Measurements from ENCODE around the gene KCNAB2.

DNA sequence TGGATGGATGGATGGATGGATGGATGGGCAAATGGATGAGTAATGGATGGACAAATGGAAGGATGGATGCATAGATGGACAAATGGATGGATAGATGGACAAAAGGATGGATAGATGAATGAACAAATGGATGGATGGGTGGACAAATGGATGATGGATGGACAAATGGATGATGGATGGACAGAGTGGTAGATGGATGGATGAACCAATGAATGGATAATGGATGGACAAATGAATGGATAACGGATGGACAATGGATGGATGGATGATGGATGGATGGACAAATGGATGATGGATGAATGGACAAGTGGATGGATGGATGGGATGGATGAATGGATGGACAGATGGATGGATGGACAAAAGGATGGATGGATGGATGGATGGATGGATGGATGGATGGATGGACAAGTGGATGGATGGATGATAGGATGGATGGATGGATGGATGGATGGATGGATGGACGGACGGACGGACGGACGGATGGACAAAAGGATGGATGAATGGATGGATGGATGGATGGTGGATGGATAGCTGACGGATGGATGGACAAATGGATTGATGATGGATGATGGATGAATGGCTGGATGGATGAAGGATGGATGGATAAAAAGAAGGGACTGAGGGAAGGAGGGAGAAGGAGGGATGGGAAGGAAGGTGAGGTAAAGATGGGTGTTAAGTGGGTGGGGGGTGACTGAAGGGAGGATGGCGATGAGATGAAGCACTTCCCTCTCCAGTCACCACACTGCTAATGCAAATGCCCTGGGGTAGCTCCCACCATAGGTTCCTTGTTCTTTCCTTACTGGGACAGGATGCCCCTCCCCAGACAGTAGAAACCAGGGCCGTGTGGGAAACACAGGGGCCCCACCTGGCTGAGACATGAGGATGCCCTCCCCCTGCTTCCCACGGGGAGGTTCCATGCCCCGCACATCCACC, 104.6 kb downstream of the KCNAB2 start:
- no peak for TF ChIP-seq CTCF (IDR thresholded peaks at IDR 0.05; ENCODE audit: insufficient read depth, low read depth, low read length)
- TF ChIP-seq EZH2 (IDR thresholded peaks at IDR 0.05; ENCODE audit: insufficient read depth, low read length), result no peak

Data from astrocyte (in vitro differentiated cells and primary cell).